ENCODE results near the gene TRAPPC12. TPM values are rescaled to one million over a fixed set of nuclear protein-coding genes. Genes with fewer than 3 reads are reported as not detected.

Gene TRAPPC12
- polyA plus RNA-seq, 1 donor from 2014 or later, result 76.2 TPM

GRCh38 chr2:3472296-3472695, 92.8 kb downstream of the TRAPPC12 start:
- no peak overlapping the region for H2AFZ ChIP-seq (ENCODE audit: low read depth, low read length)
- H3K4me3 ChIP-seq (ENCODE audit: low read length), result no peak overlapping the region
- H3K9ac ChIP-seq (ENCODE audit: low read length), result no peak overlapping the region
- H3K79me2 ChIP-seq (replicated peaks; ENCODE audit: insufficient read depth, low read length), result no peaks in the 10 kb centered on the region
- H3K27me3 ChIP-seq (ENCODE audit: insufficient read depth, low read depth, low read length), result no peaks in the 10 kb centered on the region
- no peak for TF ChIP-seq MXI1 (conservative IDR thresholded peaks at IDR 0.05; ENCODE audit: poor library complexity, severe bottlenecking)
- TF ChIP-seq RAD21 (conservative IDR thresholded peaks at IDR 0.05), result no peak
- no peak for TF ChIP-seq SMC3 (conservative IDR thresholded peaks at IDR 0.05; ENCODE audit: poor library complexity)
- TF ChIP-seq TAF1 (IDR thresholded peaks at IDR 0.05; ENCODE audit: low read depth), result no peak
- TF ChIP-seq CTCF (IDR thresholded peaks at IDR 0.05; ENCODE audit: poor library complexity, severe bottlenecking), result no peak
- TF ChIP-seq REST (IDR thresholded peaks at IDR 0.05; ENCODE audit: borderline replicate concordance), result no peak
- TF ChIP-seq EP300 (conservative IDR thresholded peaks at IDR 0.05; ENCODE audit: poor library complexity, severe bottlenecking), result no peak
- no peak for TF ChIP-seq EZH2 (IDR thresholded peaks at IDR 0.05; ENCODE audit: borderline replicate concordance, insufficient read depth, low read length, poor library complexity, severe bottlenecking)
- TF ChIP-seq POLR2AphosphoS5 (IDR thresholded peaks at IDR 0.05), result no peak
- H3F3A ChIP-seq (ENCODE audit: insufficient read depth, low read length, poor library complexity, severe bottlenecking), result no peaks in the 10 kb centered on the region
- no peak overlapping the region for H3K4me2 ChIP-seq (ENCODE audit: low read length)
- no peaks in the 10 kb centered on the region for H3K9me3 ChIP-seq (ENCODE audit: low read length)
- peak overlapping the region; percentile 74 for H3K27ac ChIP-seq (ENCODE audit: low read length)
- H4K20me1 ChIP-seq (ENCODE audit: insufficient read depth), result no peaks in the 10 kb centered on the region
- H3K9me2 ChIP-seq (ENCODE audit: insufficient read depth, low read length), result no peaks in the 10 kb centered on the region
- H3K36me3 ChIP-seq (ENCODE audit: insufficient read depth, low read length), result no peaks in the 10 kb centered on the region

GRCh38 chr2:3472966-3473365, 93.5 kb downstream of the TRAPPC12 start:
- Histone ChIP-seq H3K27me3 (ENCODE audit: insufficient read depth, low read depth, low read length) (no peaks in the 10 kb centered on the region), H3K9me3 (ENCODE audit: low read length) (no peaks in the 10 kb centered on the region), H3K36me3 (ENCODE audit: insufficient read depth, low read length) (no peaks in the 10 kb centered on the region), H3K9me2 (ENCODE audit: insufficient read depth, low read length) (no peaks in the 10 kb centered on the region), H3K4me3 (ENCODE audit: low read length) (no peak overlapping the region), H4K20me1 (ENCODE audit: insufficient read depth) (no peaks in the 10 kb centered on the region), H3K4me2 (ENCODE audit: low read length) (no peak overlapping the region), H3K27ac (ENCODE audit: low read length) (no peak overlapping the region), H2AFZ (ENCODE audit: low read depth, low read length) (no peak overlapping the region), H3F3A (ENCODE audit: insufficient read depth, low read length, poor library complexity, severe bottlenecking) (no peaks in the 10 kb centered on the region), H3K79me2 (replicated peaks; ENCODE audit: insufficient read depth, low read length) (no peaks in the 10 kb centered on the region), H3K9ac (ENCODE audit: low read length) (no peak overlapping the region)
- TF ChIP-seq EP300 (conservative IDR thresholded peaks at IDR 0.05; ENCODE audit: poor library complexity, severe bottlenecking) (no peak), POLR2AphosphoS5 (IDR thresholded peaks at IDR 0.05) (no peak), RAD21 (conservative IDR thresholded peaks at IDR 0.05) (no peak), MXI1 (conservative IDR thresholded peaks at IDR 0.05; ENCODE audit: poor library complexity, severe bottlenecking) (no peak), CTCF (IDR thresholded peaks at IDR 0.05; ENCODE audit: poor library complexity, severe bottlenecking) (no peak), TAF1 (IDR thresholded peaks at IDR 0.05; ENCODE audit: low read depth) (no peak), REST (IDR thresholded peaks at IDR 0.05; ENCODE audit: borderline replicate concordance) (no peak), SMC3 (conservative IDR thresholded peaks at IDR 0.05; ENCODE audit: poor library complexity) (no peak), EZH2 (IDR thresholded peaks at IDR 0.05; ENCODE audit: borderline replicate concordance, insufficient read depth, low read length, poor library complexity, severe bottlenecking) (no peak)
